IMR-90 (cell line): ENCODE measurements around the gene COX6B1. TPM values are rescaled to one million over a fixed set of nuclear protein-coding genes. Genes with fewer than 3 reads are reported as not detected.

ENCODE experiments used
- ATAC-seq: fragments of 200-7000 bp; cut with Tn5 transposase; 2 replicates; pipeline ENCODE4 v1.9.1; 2020; ENCODE audit warnings: low read depth, mild to moderate bottlenecking, moderate library complexity
- BruUV-seq: library from RNA; stranded (reverse); fragments of 400-500 nt; replicated peaks from 2 replicates; lab custom pipeline; 2021; lab: Mats Ljungman, UMichigan
- CTCF ChIA-PET: fragments of 300-600 bp; formaldehyde crosslinking; extraction: SDS; loops from one replicate; lab custom pipeline; 2021; ENCODE audit warnings: antibody characterized with exemption; lab: Yijun Ruan, JAX
- POLR2A ChIA-PET: fragments of 300-600 bp; sonication (Branson Sonifier 250); formaldehyde crosslinking; loops from one replicate; lab custom pipeline; 2022; ENCODE audit warnings: antibody characterized with exemption; ENCODE audit not compliant: unreplicated experiment; lab: Charles Lee
- DNase-seq: peaks from one replicate; pipeline ENCODE4 v3.0.0; 2013
- H2AFZ ChIP-seq: replicated peaks from 2 replicates; pipeline ENCODE3; 2013; ENCODE audit warnings: low read length, mild to moderate bottlenecking; ENCODE audit not compliant: poor library complexity
- H2AK5ac ChIP-seq: 2 replicates; pipeline ENCODE4 v1.6.1; 2013; ENCODE audit warnings: low read depth, low read length, inconsistent platforms
- H2AK9ac ChIP-seq: replicated peaks from 2 replicates; pipeline ENCODE3; 2013; ENCODE audit warnings: mild to moderate bottlenecking, low read depth, low read length, moderate library complexity; ENCODE audit not compliant: poor library complexity
- H2BK120ac ChIP-seq: 2 replicates; pipeline ENCODE4 v1.6.1; 2013; ENCODE audit warnings: low read depth, low read length, inconsistent platforms
- H2BK15ac ChIP-seq: 3 replicates; pipeline ENCODE4 v1.6.1; 2013; ENCODE audit warnings: low read depth, low read length, inconsistent platforms
- H2BK20ac ChIP-seq: 2 replicates; pipeline ENCODE4 v1.6.1; 2013; ENCODE audit warnings: low read depth, mild to moderate bottlenecking, inconsistent platforms, low read length, moderate library complexity
- H2BK5ac ChIP-seq: 2 replicates; pipeline ENCODE4 v1.6.1; 2013; ENCODE audit warnings: mild to moderate bottlenecking, low read depth, low read length, inconsistent platforms; ENCODE audit not compliant: poor library complexity, severe bottlenecking
- H3K14ac ChIP-seq: replicated peaks from 2 replicates; pipeline ENCODE4 v1.6.1; 2013; ENCODE audit warnings: low read depth, low read length, inconsistent platforms
- H3K18ac ChIP-seq: 2 replicates; pipeline ENCODE4 v1.6.1; 2013; ENCODE audit warnings: low read depth, low read length, control low read depth
- H3K23ac ChIP-seq: 2 replicates; pipeline ENCODE4 v1.6.1; 2013; ENCODE audit warnings: low read depth, low read length, inconsistent platforms
- H3K27ac ChIP-seq: 2 replicates; pipeline ENCODE4 v1.5.1; 2013; ENCODE audit warnings: mild to moderate bottlenecking, control low read depth, low read length; ENCODE audit not compliant: insufficient read depth
- H3K27me3 ChIP-seq: 2 replicates; pipeline ENCODE4 v1.6.1; 2013; ENCODE audit warnings: low read length; ENCODE audit not compliant: control insufficient read depth, insufficient read depth
- H3K36me3 ChIP-seq: 2 replicates; pipeline ENCODE4 v1.6.1; 2013; ENCODE audit warnings: low read length, mixed read lengths; ENCODE audit not compliant: control insufficient read depth, insufficient read depth
- H3K4ac ChIP-seq: 2 replicates; pipeline ENCODE4 v1.6.1; 2013; ENCODE audit warnings: low read depth, low read length, inconsistent platforms
- H3K4me1 ChIP-seq: 2 replicates; pipeline ENCODE4 v1.6.1; 2013; ENCODE audit warnings: low read length, mixed read lengths; ENCODE audit not compliant: control insufficient read depth, insufficient read depth
- H3K4me2 ChIP-seq: 2 replicates; pipeline ENCODE4 v1.6.1; 2013; ENCODE audit warnings: low read depth, mild to moderate bottlenecking, control low read depth, low read length, moderate library complexity
- H3K4me3 ChIP-seq: 2 replicates; pipeline ENCODE4 v1.5.1; 2013; ENCODE audit warnings: low read depth, mild to moderate bottlenecking, control low read depth, low read length, moderate library complexity; ENCODE audit not compliant: insufficient read depth
- H3K56ac ChIP-seq: 2 replicates; pipeline ENCODE4 v1.6.1; 2013; ENCODE audit warnings: low read length, inconsistent platforms; ENCODE audit not compliant: insufficient read depth; ENCODE audit errors: extremely low read depth
- H3K79me1 ChIP-seq, 2 experiments: 2 replicates each; pipeline ENCODE4 v1.6.1; 2013; ENCODE audit warnings: low read length in 2 of 2, inconsistent platforms in 1 of 2, low read depth in 1 of 2
- H3K9ac ChIP-seq: 2 replicates; pipeline ENCODE4 v1.6.1; 2013; ENCODE audit warnings: low read depth, low read length, control low read depth
- H3K9me1 ChIP-seq: 2 replicates; pipeline ENCODE4 v1.6.1; 2013; ENCODE audit warnings: low read length, inconsistent platforms; ENCODE audit not compliant: insufficient read depth
- H3K9me3 ChIP-seq: 2 replicates; pipeline ENCODE4 v1.6.1; 2013; ENCODE audit warnings: low read length; ENCODE audit not compliant: control insufficient read depth, insufficient read depth
- H4K20me1 ChIP-seq: 2 replicates; pipeline ENCODE4 v1.6.1; 2013; ENCODE audit warnings: low read length, inconsistent platforms; ENCODE audit not compliant: insufficient read depth
- H4K5ac ChIP-seq: 2 replicates; pipeline ENCODE4 v1.6.1; 2013; ENCODE audit warnings: mild to moderate bottlenecking, low read depth, low read length, control low read depth
- H4K8ac ChIP-seq, 2 experiments: 2 replicates each; pipeline ENCODE4 v1.6.1; 2013; ENCODE audit warnings: low read depth in 2 of 2, low read length in 2 of 2, control low read depth in 1 of 2, inconsistent platforms in 1 of 2
- H4K91ac ChIP-seq: 2 replicates; pipeline ENCODE4 v1.6.1; 2013; ENCODE audit warnings: low read depth, low read length, inconsistent platforms; ENCODE audit not compliant: insufficient read depth
- BHLHE40 ChIP-seq: fragments of 150-350 bp; IDR thresholded peaks from 2 replicates; pipeline ENCODE4 v1.6.1; 2016; ENCODE audit warnings: mild to moderate bottlenecking, low read depth, low read length
- CEBPB ChIP-seq: IDR thresholded peaks from 2 replicates; pipeline ENCODE4 v1.6.1; 2012; ENCODE audit warnings: low read depth, low read length, improper control_type of control experiment
- CHD1 ChIP-seq: IDR thresholded peaks from 2 replicates; pipeline ENCODE4 v1.6.1; 2012; ENCODE audit warnings: low read depth, low read length, improper control_type of control experiment
- FOS ChIP-seq: fragments of 150-350 bp; IDR thresholded peaks from 2 replicates; pipeline ENCODE4 v1.6.1; 2016; ENCODE audit warnings: low read depth, low read length
- MAFK ChIP-seq: IDR thresholded peaks from 2 replicates; pipeline ENCODE4 v1.6.1; 2012; ENCODE audit warnings: low read depth, low read length, improper control_type of control experiment
- MAZ ChIP-seq: IDR thresholded peaks from 2 replicates; pipeline ENCODE4 v1.6.1; 2012; ENCODE audit warnings: low read depth, mild to moderate bottlenecking, low read length, improper control_type of control experiment, moderate library complexity, borderline replicate concordance
- MXI1 ChIP-seq: IDR thresholded peaks from 2 replicates; pipeline ENCODE4 v1.6.1; 2012; ENCODE audit warnings: low read depth, mild to moderate bottlenecking, low read length, moderate library complexity, borderline replicate concordance
- NFE2L2 ChIP-seq: fragments of 150-350 bp; IDR thresholded peaks from 2 replicates; pipeline ENCODE4 v1.6.1; 2016; ENCODE audit warnings: low read depth, mild to moderate bottlenecking, low read length
- POLR2A ChIP-seq: IDR thresholded peaks from 2 replicates; pipeline ENCODE4 v1.6.1; 2012; ENCODE audit warnings: mild to moderate bottlenecking, low read depth, low read length
- RAD21 ChIP-seq: IDR thresholded peaks from 2 replicates; pipeline ENCODE4 v1.6.1; 2012; ENCODE audit warnings: low read length, improper control_type of control experiment
- SMC3 ChIP-seq: fragments of 150-350 bp; IDR thresholded peaks from 2 replicates; pipeline ENCODE4 v1.6.1; 2016; ENCODE audit warnings: low read depth, mild to moderate bottlenecking, antibody characterized with exemption, low read length, moderate library complexity
- WGBS, 2 experiments: methylation state at CpG; one replicate each; pipeline versions ENCODE4 v1.1.5 to v1.1.7; 2013; ENCODE audit warnings: missing lambda C conversion rate in 2 of 2; ENCODE audit not compliant: insufficient read length in 1 of 2; ENCODE audit errors: extremely low coverage in 2 of 2; 5-methylcytosine and 5-hydroxymethylcytosine counted together
- dilution Hi-C: fragments of 300-500 bp; cut with HindIII; formaldehyde crosslinking; loops from one replicate; pipeline ENCODE4 v1.14.3; 2018; ENCODE audit warnings: low sequenced_read_pairs; ENCODE audit not compliant: unreplicated experiment
- in situ Hi-C: fragments of 300-500 bp; cut with MboI; formaldehyde crosslinking; loops from 3 replicates; pipeline ENCODE4 v1.14.3; 2019; ENCODE audit warnings: low sequenced_read_pairs, inconsistent platforms, mixed read lengths
- intact Hi-C: fragments of 100-400 bp; cut with micrococcal nuclease; formaldehyde crosslinking; loops from 2 replicates; pipeline ENCODE4 v1.10.0; 2022
- polyA plus RNA-seq, 3 experiments: library from polyadenylated mRNA; depleted of rRNA; stranded (reverse); fragments of >200 nt; gene quantifications; 2 replicates each; pipeline ENCODE4 v1.2.3, GENCODE V29; 2012; ENCODE audit warnings: low replicate concordance in 1 of 3
- total RNA-seq: library from RNA; depleted of rRNA; stranded (reverse); fragments of >200 nt; gene quantifications from 2 replicates; pipeline ENCODE4 v1.2.3, GENCODE V29; 2012
- TF ChIP-seq, protein P1 (sequence below): conservative IDR thresholded peaks from 2 replicates; pipeline ENCODE4 v1.5.1; 2012; ENCODE audit warnings: mild to moderate bottlenecking, low read depth, low read length, improper control_type of control experiment
- TF ChIP-seq, protein P2 (sequence below): fragments of 150-350 bp; IDR thresholded peaks from 2 replicates; pipeline ENCODE4 v1.6.1; 2016; ENCODE audit warnings: low read depth, mild to moderate bottlenecking, low read length, moderate library complexity, borderline replicate concordance
- TF ChIP-seq, protein P3 (sequence below): fragments of 150-350 bp; IDR thresholded peaks from 2 replicates; pipeline ENCODE4 v1.6.1; 2017; ENCODE audit warnings: mild to moderate bottlenecking, antibody characterized with exemption, low read length, low read depth

COX6B1 gene
- total and polyA plus RNA-seq, 2 of the 4 experiments (the other 2 are of a cell fraction) = 914 to 983 TPM

DNA sequence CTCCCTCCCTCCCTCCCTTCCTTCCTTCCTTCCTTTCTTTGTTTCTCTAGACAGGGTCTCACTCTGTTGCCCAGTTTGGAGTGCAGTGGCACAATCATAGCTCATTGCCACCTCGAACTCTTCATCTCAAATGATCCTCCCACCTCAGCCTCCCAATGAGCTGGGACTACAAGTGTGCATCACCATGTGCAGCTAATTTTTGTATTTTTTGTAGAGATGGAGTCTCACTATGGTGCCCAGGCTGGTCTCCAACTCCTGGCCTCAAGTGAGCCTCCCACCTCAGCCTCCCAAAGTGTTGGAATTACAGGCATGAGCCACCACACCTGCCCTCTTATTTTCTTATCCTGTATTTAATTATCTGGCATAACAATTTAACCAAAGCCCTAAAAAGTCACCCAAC lies 22.6 kb downstream of the COX6B1 start:
- H2AK5ac ChIP-seq = no peak overlapping the region
- no peaks in the 10 kb centered on the region for H3K9me3 ChIP-seq
- dilution Hi-C loops (no loop called here), in situ Hi-C loops (no loop called here), intact Hi-C loops (no loop called here)
- no peak overlapping the region for H4K5ac ChIP-seq
- no peak overlapping the region for H3K18ac ChIP-seq
- H3K56ac ChIP-seq = no peak overlapping the region
- no peak overlapping the region for H3K4me3 ChIP-seq
- no CpG with 5 or more reads among the region's 1 CpG for WGBS, 2 experiments
- 0 out of 2 replicates have a peak, but pooled peaks cover 3% of the 10 kb centered on the region for H4K20me1 ChIP-seq
- H2AFZ ChIP-seq = no peak overlapping the region
- no peak overlapping the region for H2AK9ac ChIP-seq
- H3K4ac ChIP-seq = no peak overlapping the region
- H2BK15ac ChIP-seq = no peak overlapping the region
- TF ChIP-seq RAD21 (no peak), NFE2L2 (no peak), MXI1 (no peak), MAFK (no peak), POLR2A (no peak), BHLHE40 (no peak), FOS (no peak), CEBPB (no peak), MAZ (no peak), CHD1 (no peak), SMC3 (no peak)
- TF ChIP-seq, protein P1, sequence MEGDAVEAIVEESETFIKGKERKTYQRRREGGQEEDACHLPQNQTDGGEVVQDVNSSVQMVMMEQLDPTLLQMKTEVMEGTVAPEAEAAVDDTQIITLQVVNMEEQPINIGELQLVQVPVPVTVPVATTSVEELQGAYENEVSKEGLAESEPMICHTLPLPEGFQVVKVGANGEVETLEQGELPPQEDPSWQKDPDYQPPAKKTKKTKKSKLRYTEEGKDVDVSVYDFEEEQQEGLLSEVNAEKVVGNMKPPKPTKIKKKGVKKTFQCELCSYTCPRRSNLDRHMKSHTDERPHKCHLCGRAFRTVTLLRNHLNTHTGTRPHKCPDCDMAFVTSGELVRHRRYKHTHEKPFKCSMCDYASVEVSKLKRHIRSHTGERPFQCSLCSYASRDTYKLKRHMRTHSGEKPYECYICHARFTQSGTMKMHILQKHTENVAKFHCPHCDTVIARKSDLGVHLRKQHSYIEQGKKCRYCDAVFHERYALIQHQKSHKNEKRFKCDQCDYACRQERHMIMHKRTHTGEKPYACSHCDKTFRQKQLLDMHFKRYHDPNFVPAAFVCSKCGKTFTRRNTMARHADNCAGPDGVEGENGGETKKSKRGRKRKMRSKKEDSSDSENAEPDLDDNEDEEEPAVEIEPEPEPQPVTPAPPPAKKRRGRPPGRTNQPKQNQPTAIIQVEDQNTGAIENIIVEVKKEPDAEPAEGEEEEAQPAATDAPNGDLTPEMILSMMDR = no peak
- TF ChIP-seq, protein P2, sequence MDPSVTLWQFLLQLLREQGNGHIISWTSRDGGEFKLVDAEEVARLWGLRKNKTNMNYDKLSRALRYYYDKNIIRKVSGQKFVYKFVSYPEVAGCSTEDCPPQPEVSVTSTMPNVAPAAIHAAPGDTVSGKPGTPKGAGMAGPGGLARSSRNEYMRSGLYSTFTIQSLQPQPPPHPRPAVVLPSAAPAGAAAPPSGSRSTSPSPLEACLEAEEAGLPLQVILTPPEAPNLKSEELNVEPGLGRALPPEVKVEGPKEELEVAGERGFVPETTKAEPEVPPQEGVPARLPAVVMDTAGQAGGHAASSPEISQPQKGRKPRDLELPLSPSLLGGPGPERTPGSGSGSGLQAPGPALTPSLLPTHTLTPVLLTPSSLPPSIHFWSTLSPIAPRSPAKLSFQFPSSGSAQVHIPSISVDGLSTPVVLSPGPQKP = no peak
- TF ChIP-seq, protein P3, sequence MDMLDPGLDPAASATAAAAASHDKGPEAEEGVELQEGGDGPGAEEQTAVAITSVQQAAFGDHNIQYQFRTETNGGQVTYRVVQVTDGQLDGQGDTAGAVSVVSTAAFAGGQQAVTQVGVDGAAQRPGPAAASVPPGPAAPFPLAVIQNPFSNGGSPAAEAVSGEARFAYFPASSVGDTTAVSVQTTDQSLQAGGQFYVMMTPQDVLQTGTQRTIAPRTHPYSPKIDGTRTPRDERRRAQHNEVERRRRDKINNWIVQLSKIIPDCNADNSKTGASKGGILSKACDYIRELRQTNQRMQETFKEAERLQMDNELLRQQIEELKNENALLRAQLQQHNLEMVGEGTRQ = no peak
- BruUV-seq = no TSS peak
- DNase-seq (no peak), ATAC-seq (no peak)
- no peak overlapping the region for H2BK120ac ChIP-seq
- no peaks in the 10 kb centered on the region; the same call in 1 of the 2 replicates for H3K36me3 ChIP-seq
- ChIA-PET POLR2A (no interaction called here), CTCF (no interaction called here)
- no peak overlapping the region for H3K23ac ChIP-seq
- H4K91ac ChIP-seq = no peak overlapping the region
- no peak overlapping the region for H4K8ac ChIP-seq
- H2BK5ac ChIP-seq = no peak overlapping the region
- H3K9ac ChIP-seq = no peak overlapping the region
- H3K79me1 ChIP-seq = no peaks in the 10 kb centered on the region
- no peak overlapping the region for H3K14ac ChIP-seq
- H3K27ac ChIP-seq = no peak overlapping the region
- peaks cover 7% of the 10 kb centered on the region; the same call in 1 of the 2 replicates for H3K27me3 ChIP-seq
- H3K4me1 ChIP-seq = no peaks in the 10 kb centered on the region
- no peak overlapping the region for H3K4me2 ChIP-seq
- H2BK20ac ChIP-seq = no peak overlapping the region
- no peaks in the 10 kb centered on the region for H3K9me1 ChIP-seq
